Fibroblast of lung (primary cell): Measurements from ENCODE around the gene KCNN4.

ENCODE experiments used
- EZH2 ChIP-seq: IDR thresholded peaks from 2 replicates; pipeline ENCODE4 v1.5.1; 2012; ENCODE audit warnings: low read length, control low read depth, mild to moderate bottlenecking; ENCODE audit errors: missing control alignments
- TF ChIP-seq, protein P1 (sequence below), 2 donors: IDR thresholded peaks in 1 of 2; conservative IDR thresholded peaks in 1 of 2; 1 replicate in 1 of 2; 2 replicates in 1 of 2; pipeline ENCODE4 v1.5.1; 2011 to 2012; ENCODE audit warnings: low read length in 2 of 2, control low read depth in 1 of 2, inconsistent platforms in 1 of 2, low read depth in 1 of 2, mild to moderate bottlenecking in 1 of 2

DNA sequence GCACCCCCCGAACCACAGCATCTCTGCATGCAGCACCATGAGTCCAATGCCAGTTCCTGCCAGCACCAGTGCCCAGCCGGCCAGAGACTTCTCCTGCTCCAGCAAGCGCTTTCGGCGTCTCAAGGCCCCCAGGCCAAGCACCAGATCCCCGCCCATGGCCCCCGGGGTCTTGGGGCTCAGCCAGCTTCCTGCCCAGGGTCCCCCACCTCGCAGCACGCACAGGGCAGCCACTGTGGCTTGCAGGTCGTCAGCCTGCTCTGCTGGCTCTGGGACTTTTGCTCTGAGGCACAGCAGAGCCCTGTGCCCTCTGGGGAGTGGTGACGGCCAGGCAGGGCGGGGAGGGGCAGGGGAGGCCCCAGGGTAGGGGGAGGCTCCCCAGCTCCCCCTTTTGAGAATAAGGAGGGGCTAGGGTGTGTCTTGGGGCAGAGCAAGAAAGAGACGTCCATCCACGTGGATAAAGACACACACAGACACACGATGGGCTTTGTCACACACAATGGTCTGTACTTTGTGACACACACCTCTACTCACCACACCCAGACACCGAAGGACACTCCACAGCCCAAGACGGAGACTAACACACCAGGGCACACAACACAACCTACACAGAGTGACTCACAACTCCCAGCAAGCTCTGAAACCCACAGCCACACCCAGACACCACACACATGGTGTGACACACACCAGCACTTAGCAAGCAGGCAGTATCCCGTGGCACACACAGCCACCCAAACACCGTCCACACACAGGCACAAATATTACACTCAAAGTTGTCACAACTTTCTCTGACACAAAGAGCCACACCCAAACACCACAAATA lies at the start of gene KCNN4:
- TF ChIP-seq, protein P1, sequence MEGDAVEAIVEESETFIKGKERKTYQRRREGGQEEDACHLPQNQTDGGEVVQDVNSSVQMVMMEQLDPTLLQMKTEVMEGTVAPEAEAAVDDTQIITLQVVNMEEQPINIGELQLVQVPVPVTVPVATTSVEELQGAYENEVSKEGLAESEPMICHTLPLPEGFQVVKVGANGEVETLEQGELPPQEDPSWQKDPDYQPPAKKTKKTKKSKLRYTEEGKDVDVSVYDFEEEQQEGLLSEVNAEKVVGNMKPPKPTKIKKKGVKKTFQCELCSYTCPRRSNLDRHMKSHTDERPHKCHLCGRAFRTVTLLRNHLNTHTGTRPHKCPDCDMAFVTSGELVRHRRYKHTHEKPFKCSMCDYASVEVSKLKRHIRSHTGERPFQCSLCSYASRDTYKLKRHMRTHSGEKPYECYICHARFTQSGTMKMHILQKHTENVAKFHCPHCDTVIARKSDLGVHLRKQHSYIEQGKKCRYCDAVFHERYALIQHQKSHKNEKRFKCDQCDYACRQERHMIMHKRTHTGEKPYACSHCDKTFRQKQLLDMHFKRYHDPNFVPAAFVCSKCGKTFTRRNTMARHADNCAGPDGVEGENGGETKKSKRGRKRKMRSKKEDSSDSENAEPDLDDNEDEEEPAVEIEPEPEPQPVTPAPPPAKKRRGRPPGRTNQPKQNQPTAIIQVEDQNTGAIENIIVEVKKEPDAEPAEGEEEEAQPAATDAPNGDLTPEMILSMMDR (conservative IDR thresholded peaks at IDR 0.05 in 1 of 2, IDR thresholded peaks at IDR 0.05 in 1 of 2; ENCODE audit: low read depth in 1 of 2, low read length in 2 of 2) = no peak
- TF ChIP-seq EZH2 = no peak
